HG02943 (cell line): ENCODE results near the gene NRF1.

ENCODE experiments used
- ATAC-seq: cut with Tn5 transposase; IDR thresholded peaks from one replicate; pipeline ENCODE4 v1.9.1; 2021; ENCODE audit warnings: mild to moderate bottlenecking, low read depth, moderate library complexity; ENCODE audit not compliant: unreplicated experiment

The NRF1 gene

DNA sequence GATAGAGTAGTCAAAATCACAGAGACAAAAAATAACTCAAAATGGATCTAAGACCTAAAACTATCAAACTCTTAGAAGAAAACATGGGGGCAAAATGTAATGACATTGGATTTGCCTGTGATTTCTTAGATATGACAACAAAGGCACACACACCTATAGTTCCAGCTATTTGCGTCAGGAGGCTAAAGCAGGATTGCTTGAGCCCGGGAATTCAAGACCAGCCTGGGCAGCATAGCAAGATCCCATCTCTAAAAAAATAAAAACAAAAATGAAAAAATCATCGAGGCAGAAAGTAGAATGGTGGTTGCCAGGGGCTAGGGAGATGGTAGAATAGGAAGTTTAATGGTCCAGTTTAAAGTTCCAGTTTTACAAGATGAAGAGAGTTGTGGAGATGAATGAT, 113.3 kb downstream of the NRF1 start:
- no peak for ATAC-seq

DNA sequence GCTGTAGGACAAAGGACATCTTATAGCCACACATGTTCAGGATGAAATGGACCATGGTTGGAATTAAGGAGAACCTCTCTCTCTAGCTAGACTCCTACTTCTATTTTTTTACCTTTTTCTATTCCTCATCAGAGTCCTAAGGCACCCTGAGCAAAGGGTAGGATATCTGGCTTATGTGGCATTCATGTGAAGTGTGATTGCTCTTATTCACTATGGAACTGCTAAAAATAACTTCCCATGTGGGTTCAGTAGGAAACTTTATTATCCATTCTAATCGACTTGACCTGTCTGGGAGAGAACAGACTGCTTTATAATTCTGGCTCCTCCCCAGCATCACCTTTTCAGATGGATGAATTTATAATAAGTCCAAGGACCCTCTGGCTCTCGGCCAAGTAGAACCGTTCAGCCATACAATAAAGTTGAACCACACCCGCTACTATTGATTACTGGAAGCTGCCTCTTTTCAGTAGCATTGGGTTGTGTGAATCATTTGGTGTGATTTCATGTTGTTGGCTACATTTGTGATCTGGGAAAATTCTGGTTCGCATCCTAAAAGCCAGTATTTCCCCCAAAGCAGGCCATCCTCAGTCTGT, 117.5 kb downstream of the NRF1 start:
- no peak for ATAC-seq

DNA sequence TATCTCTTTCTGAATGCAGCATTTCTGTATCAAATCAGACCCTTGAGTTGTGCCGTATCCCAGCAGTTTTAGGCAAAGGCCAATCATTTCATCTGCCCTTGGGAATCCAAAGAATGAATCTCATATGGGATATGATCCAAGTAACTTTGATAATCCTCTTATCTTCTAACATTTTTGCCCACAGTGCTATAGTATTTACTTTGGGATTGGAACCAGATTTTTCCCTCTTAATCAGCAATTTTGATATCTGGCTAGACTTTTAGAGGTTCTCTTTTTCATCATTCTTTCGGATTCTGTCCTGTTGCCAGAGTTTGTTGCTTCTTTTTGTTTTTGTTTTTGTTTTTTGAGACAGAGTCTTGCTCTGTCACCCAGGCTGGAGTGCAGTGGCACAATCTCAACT, 118.0 kb downstream of the NRF1 start:
- ATAC-seq: no peak

DNA sequence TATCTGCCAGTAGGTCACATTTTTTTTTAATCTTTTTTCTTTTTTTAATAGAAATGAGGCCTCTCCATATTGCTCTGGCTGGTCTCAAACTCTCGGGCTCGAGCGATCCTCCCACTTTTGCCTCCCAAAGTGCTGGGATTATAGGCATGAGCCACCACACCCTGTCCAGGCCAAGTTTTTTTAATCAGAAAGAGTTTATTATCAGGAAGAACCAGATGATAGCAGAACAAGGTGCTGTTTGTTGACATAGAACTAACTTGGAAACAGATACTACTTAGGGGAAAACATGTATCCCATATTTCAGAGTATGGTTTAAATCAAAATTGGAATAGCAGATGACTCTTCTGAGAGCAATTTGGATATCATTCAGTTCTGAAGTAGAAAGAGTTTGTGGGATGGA, 118.6 kb downstream of the NRF1 start:
- no peak for ATAC-seq

DNA sequence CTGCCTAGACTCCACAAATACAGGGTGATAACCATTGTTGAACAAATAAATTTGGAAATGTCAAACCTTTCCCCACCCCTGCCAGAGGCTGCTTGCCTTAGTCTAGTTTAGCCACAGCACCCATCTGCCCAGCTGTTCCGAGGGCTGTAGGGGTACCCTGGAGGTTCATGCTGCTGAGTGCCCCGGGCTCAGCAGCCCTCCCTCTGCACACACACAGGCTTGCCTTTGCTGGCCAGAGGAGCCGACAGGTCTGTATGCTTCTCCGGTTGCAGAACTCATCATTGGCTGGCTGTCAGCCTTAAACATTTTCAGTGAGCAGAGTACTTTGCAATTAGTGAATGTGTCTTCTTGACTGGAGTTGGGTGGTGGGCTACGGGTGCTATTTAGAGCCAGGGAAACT, 122.9 kb downstream of the NRF1 start:
- ATAC-seq: no peak

DNA sequence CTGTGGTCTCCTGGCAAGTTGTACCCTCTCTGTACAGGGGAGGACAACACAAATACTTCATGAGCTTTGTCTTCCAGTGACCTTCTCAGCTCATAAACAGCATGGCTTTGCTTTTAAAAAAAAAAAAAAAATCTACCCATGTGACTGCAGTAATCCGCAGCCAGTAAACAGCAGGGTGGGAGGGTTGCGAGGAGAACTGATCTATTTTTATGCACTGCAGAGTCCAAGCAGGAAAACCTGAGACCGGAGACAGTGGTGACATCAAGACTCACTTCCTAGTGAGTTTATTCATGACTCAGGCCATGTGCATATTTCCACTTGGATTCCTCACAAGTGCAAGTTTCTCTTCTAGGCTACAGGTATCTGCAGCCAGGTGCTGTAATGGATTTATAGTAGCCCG, 127.9 kb downstream of the NRF1 start:
- ATAC-seq: no peak

DNA sequence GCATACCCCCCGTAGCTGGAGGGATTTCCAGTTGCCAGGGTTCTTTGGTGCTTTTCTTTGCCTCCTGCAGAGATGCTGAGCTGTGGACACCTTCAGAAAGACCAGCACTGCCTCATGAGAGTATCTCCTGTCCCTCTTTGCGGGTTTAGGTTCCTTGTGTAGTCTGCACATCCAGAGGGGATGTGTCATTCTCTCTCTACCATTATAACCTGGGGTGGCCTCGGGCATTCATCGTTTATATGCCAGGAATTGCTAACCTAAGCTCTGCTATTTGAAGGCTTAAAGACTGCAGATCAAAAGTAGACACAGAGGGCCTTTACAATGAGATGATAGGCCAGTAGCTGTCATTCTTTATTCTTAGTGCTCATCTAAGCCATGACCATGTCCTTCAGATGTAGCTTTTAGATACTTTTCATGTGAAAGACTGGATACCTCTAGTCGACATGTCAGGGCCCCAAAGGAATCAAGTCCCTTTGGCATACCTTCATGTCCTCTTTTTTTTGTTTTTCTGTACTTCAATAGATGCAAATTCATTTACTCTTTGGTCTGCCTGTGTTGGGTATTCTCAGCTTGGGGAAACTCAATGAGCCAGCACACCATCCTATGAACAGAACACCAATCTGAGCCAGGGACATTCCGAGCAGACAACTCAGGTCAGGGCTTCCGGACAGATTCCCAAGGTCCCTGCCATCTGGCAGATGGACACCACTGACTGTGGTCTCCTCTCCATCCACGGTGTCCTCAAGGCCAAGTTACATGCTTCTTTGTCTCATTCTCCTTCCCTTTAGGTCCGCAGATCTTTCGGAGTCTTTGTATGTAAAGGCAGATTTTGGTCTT, 129.3 kb downstream of the NRF1 start:
- ATAC-seq: no peak

DNA sequence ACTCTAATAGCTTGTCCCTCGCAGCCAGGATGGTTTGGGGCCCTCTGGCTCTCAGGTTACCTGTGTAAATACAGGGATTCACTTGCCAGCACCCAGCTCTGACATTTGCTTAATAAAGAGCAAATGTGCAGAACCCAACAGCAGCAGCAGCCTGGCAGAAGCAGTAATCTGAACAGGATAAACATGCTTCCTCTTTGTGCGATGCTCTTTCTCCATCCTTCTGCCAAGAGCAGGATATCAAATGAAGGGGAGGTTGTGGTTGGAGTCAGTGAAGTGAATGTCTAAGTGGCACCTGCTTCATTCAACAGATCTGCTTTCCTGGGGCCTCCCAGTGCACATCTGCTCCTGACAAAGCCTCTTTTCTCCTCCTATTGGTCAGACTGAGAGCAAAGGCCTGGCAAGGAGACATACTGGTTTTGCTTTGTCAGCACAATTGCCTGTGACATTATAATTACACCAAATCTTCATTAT, 130.3 kb downstream of the NRF1 start:
- no peak for ATAC-seq

DNA sequence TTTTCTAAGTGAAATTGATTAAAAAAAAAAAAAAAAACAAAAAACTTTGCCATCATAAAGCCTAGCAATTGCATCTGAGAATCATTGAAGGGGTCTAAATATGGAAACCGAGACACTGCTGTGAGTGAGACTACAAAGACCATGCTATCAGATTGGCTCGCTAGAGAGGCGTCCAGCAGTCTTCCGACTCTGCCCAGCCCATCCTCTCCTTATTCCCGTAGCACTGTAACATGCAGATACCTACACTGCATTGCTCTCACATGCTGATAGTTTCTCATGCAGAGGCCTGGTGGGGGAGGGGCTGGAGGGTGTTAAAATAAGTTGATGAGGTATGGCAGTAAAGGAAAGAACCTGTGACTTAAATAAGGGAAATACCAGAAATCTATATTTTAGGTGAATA, 130.7 kb downstream of the NRF1 start:
- no peak for ATAC-seq

DNA sequence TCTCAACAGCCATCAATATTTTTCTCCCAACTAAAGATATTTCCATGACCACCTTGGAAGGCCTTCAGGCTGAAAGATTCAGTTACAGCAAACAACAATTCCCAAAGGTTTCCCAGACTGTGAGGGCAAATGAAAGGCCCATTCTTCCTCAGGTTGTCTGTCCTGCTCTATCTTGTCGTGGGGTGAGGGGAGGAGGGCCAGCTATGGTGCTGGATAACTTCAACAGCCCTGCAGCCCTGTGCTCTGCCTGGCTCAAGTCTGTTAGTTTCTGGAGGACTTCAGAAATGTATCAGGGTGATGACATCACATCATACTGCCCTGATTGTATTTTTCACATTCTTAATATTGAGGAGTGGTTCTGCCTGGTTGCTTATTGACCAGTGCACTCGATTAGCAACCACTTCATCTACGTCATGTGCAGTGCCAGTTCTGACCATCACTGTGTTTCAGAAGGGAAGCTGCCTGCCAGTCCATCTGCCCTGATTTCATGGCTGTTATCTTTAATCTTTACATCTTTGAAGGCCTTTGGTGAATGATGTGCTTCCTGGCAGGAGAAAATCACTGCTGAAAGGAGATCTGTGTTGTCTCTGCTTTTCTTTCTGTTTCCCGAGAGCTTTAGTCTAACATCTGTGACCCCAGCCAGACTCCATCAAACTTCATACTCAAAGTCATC, 135.5 kb downstream of the NRF1 start:
- ATAC-seq: no peak

DNA sequence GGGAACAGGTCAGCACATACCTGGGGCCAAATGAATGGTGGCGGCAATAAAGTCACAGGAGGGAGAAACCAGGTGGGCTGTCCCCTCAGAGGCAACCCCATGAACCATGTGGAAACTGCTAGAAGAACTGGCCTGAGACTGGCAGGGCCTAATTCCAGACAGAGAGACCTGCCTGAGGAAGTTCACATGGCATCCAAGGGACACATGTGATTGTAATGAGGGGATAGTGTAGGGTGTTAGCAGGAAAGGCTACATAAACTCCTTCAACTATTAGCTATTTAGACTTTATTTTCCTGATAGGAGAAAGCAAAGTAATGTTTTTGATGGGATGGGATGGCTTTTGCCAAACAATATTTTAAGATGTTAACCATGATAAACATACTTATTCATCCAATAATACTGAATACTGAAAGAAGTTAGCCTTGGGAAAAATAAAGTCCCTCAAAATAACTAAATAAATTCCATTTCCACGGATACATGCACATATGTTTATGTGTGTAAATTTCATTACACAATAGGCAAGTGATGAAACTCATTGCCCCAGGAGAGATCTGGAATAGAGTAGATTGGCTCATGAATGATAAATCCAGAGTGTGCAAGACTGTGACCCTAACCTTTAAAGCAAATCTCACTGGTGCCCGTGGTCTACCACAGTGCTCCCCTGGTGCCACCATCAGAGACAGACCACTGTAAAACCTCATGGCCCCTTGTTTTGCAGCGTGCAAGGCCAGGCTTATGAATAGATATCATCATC, 137.0 kb downstream of the NRF1 start:
- ATAC-seq: no peak

DNA sequence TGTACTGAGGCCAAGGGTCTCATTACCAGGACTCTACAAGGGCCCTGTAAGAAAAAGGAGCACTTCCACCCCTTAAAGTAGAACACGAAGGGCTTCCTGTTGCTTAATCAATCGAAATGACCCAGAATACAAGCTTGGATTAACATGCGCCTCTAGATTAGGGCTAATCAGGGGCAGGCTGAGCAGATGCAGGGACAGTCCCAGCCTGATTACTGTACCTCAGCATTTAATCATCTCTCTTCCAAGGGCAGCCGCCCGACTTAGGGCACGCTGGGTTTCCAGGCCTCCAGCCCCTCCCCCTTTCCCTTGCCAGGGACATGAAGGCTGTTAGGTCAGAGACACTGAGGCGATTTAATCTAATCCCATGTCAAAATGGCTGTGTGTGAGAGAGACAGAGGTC, 138.6 kb downstream of the NRF1 start:
- ATAC-seq: no peak

DNA sequence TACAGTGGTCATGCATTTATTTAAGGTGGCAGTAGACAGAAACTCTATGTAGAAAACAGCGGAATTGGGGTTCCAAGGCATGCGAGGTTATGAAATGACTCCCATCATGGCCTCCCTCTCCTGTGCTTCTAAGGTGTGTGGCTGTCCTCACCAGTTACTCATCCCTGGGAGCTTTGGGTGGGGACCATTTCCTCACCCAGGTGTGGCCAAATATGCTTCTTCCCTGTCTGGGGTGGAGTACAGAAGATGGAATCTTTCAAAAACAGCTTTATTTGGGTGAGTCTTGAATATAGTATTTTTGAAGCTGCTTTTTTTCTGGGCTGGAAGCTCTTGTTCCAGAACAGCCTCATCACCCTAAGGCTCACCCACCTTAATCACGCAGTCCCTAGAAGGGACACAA, 139.0 kb downstream of the NRF1 start:
- no peak for ATAC-seq

DNA sequence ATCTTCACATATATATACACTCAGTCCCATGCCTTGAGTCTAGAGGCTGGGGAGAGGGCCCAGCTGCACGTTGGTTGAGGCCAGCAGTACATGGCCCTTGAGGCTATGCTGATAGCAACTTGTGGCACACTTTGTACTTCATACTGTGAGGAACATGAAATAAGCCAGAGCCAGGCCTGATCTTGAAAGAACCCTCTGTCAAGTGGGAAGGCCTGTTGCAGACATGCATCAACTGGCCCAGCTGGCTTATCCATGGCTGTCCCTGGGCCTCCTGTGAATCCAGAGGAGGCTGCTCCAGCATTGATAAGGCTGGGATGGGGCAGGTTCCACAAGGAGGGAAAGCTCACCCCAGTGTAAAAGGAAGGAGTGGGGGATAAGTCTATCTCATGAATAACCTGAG, 140.4 kb downstream of the NRF1 start:
- no peak for ATAC-seq

DNA sequence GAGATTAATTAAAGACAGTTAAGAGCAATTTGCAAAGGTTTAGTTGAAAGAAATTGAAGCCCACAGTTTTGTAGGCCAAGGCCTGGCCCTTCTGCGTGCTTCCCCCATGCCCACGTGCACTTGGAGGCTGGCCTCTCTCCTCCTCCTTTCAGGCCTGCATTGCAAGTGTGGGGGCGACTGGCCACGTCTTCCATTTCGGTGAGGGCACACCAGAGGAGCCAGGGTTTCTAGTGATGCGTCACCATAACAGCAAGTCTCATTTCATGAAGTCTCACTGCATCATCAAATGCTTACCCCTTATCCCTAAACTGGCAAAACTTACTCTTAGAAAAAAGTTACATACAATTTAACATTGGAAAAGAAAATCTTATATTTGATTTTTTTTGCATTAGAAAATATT, 141.2 kb downstream of the NRF1 start:
- no peak for ATAC-seq

DNA sequence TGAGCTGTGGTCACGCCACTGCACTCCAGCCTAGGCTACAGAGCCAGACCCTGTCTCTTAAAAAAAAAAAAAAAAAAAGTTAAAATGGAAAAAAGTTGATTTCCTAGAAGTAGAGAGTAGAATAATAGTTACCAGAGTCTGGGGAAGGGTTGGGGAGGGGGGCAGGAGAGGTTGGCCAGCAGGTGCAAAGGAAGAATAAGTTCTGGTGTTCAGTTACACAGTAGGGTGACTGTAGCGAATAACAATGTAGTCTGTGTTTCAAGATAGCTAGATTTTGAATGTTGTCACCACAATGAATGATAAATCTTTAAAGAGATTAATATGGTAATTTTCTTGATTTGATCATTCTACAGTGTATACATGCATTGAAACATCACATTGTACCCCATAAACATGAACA, 142.9 kb downstream of the NRF1 start:
- ATAC-seq: no peak

DNA sequence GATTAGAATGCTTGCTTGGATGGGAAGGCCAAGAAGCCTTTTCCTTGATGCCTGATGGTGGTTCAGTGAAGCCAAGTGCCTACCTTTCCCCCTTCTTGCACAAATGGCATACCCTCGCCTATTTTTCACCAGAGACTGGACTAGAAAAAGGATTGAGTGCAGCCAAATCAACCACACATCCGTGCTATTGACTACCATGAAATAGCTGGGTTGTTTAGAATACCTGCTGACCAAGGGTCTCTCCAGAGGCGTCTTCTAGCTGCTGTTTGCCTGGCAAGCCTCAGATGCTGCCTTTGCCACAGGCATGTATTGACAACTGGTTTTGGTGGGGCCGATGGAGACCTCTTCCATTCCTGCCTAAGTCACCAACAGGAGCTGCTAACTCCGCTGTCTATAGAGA, 146.5 kb downstream of the NRF1 start:
- ATAC-seq: no peak

DNA sequence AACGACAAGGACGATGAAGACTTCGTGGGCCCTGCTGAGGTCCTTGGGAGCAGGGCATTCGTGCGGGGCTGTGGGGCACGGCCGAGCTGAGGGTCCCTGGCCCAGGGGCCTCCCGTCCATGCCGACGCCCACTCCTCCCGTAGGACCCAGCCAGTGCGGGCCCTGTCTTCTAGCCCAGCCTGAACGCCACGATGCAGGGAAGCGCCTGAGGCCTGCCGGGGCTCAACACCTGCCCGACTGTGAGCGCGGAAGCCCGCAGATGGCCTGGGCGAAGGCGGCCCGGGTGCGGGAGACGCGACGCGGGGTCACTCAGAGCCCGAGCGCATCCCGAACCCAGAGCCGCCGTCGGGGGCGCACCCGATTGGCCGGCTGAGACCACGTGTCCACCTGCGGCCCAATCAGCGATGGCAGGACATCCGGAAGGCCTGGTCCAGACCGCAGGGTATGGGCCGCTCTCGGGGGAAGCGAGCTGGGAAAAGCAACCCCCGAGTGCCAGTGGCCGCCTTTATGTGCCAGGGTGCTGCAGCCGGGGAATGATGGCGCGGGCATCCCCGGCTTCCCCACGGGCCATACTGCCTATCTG, 151.0 kb downstream of the NRF1 start:
- ATAC-seq: no peak

DNA sequence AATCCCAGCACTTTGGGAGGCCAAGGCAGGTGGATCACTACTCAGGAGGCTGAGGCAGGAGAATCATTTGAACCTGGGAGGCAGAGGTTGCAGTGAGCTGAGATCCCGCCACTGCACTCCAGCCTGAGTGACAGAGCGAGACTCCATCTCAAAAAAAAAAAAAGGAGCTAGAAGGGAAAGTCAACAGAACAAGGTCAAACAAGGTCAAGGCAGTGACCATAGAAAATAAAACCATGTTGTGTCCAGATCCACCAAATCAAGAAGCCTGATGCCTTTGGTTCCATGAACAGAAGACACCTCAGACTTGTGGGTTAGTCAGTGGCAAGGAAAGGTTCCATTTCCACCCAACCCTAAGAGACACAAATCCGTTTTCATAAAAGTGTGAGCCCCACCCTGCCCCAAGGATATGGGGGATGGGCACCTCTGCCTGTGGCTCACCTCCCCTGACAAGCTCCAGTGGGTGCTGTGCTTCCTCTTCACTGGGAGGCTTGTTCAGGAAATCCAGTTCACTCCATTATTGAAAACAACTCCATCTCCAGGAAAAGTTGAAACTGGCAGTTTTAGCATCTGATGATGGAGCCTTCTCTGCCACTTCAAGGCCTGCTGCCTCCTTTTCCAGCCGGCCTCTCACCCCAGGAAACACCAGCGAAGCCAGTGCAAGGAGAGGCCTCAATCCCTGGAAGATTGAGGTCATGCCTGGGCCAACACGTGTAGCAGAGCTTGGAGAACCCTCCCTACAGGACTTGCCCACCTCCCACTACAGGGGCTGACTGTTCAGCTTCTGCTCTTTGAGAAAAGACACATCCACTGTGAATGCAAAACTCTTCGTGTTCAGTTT, 152.9 kb downstream of the NRF1 start:
- no peak for ATAC-seq

DNA sequence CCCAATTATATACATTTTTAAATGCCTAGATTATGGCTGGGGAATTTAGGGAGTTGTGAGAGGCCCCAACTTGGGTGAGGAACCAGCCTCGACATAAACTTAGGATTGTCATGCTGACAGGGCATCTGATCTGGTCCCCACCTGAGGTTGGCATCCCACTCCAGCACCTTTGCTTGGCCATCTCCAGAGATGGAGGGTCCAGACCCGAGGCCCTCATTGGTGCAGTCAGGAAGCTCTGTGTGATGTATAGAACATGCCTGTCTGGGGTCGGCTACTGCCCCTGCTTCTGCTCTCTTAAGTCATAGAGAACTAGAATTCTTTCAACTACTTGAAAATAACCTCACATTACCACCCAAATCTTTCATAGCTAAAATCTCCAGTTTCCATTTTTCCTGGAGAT, 153.8 kb downstream of the NRF1 start:
- no peak for ATAC-seq
